Body of pancreas (tissue), 4 donors: ENCODE measurements around the gene CHSY3.

ENCODE experiments used
- POLR2A ChIP-seq, 3 donors: fragments of 450-650 bp; IDR thresholded peaks; one replicate each; pipeline ENCODE4 v1.6.1; 2016; ENCODE audit warnings: antibody characterized with exemption in 3 of 3, mild to moderate bottlenecking in 2 of 3
- TF ChIP-seq, protein P1 (sequence below), 7 experiments: fragments of 450-650 bp in 4 of 7; fragments of 200-600 bp in 3 of 7; sonication (generic) in 3 of 7; IDR thresholded peaks; one replicate each; pipeline ENCODE4 v1.5.1; 2016 to 2019; ENCODE audit warnings: antibody characterized with exemption in 7 of 7

DNA sequence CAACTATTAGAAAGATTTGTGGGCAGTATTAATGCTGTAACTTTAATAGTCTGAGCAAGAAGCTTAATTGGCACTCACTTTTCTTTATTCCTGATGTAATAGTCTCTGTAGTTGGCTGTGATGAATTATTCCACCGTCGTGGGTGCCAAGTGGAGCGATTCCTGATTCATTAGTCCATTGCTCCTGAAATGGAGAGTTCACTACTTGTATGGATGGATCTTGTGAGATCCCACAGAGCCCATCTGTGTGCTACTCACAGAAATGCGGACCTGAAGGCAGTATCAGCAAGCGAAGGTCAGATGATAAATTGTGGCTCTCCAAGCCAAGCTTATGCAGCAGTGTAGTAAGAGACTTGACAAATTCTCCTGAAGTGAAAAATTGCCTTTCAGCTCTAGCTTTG lies 212.2 kb downstream of the CHSY3 start:
- TF ChIP-seq, protein P1, sequence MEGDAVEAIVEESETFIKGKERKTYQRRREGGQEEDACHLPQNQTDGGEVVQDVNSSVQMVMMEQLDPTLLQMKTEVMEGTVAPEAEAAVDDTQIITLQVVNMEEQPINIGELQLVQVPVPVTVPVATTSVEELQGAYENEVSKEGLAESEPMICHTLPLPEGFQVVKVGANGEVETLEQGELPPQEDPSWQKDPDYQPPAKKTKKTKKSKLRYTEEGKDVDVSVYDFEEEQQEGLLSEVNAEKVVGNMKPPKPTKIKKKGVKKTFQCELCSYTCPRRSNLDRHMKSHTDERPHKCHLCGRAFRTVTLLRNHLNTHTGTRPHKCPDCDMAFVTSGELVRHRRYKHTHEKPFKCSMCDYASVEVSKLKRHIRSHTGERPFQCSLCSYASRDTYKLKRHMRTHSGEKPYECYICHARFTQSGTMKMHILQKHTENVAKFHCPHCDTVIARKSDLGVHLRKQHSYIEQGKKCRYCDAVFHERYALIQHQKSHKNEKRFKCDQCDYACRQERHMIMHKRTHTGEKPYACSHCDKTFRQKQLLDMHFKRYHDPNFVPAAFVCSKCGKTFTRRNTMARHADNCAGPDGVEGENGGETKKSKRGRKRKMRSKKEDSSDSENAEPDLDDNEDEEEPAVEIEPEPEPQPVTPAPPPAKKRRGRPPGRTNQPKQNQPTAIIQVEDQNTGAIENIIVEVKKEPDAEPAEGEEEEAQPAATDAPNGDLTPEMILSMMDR (IDR thresholded peaks at IDR 0.05), result no peak
- TF ChIP-seq POLR2A (IDR thresholded peaks at IDR 0.05), result no peak
